Gastroesophageal sphincter (tissue), 4 donors: ENCODE results near the gene CDH26. TPM values are rescaled to one million over a fixed set of nuclear protein-coding genes. Genes with fewer than 3 reads are reported as not detected.
A peak's percentile ranks its signal among the peaks of the same experiment; 100 is the strongest.

Experiments used
- ATAC-seq: fragments of 150-250 bp; one replicate; pipeline ENCODE4 v1.9.1; 2016; ENCODE audit warnings: mild to moderate bottlenecking, moderate library complexity
- H3K27ac ChIP-seq, 4 donors: fragments of 200-600 bp; sonication (generic) in 3 of 4; 1 replicate in 3 of 4; 2 replicates in 1 of 4; pipeline ENCODE4 v1.5.1; 2016 to 2019
- H3K27me3 ChIP-seq: fragments of 200-600 bp; sonication (generic); one replicate; pipeline ENCODE4 v1.5.1; 2019
- H3K36me3 ChIP-seq, 2 donors: fragments of 200-600 bp; sonication (generic); one replicate each; pipeline ENCODE4 v1.5.1; 2019; ENCODE audit warnings: control low read depth in 1 of 2
- H3K4me1 ChIP-seq, 3 donors: fragments of 200-600 bp; sonication (generic); 1 replicate in 2 of 3; 2 replicates in 1 of 3; pipeline ENCODE4 v1.5.1; 2016 to 2019; ENCODE audit warnings: control low read depth in 2 of 3
- H3K4me3 ChIP-seq, 2 donors: fragments of 200-600 bp; sonication (generic); one replicate each; pipeline ENCODE4 v1.5.1; 2019; ENCODE audit warnings: mild to moderate bottlenecking in 1 of 2, moderate library complexity in 1 of 2
- H3K9me3 ChIP-seq, 3 donors: fragments of 200-600 bp; sonication (generic); one replicate each; pipeline ENCODE4 v1.5.1; 2017 to 2019; ENCODE audit warnings: control low read depth in 2 of 3
- CTCF ChIP-seq, 4 experiments: fragments of 200-600 bp in 2 of 4; fragments of 450-650 bp in 2 of 4; sonication (generic) in 1 of 4; IDR thresholded peaks; one replicate each; pipeline ENCODE4 v1.5.1; 2017 to 2019; ENCODE audit warnings: antibody characterized with exemption in 4 of 4, mild to moderate bottlenecking in 2 of 4, moderate library complexity in 2 of 4
- EP300 ChIP-seq: sonication (generic); formaldehyde crosslinking; IDR thresholded peaks from one replicate; pipeline ENCODE4 v1.6.1; 2017; ENCODE audit warnings: antibody characterized with exemption, mild to moderate bottlenecking
- POLR2A ChIP-seq, 2 donors: fragments of 450-650 bp; IDR thresholded peaks; one replicate each; pipeline ENCODE4 v1.6.1; 2017; ENCODE audit warnings: antibody characterized with exemption in 2 of 2, mild to moderate bottlenecking in 2 of 2, moderate library complexity in 1 of 2
- POLR2AphosphoS5 ChIP-seq: sonication (generic); formaldehyde crosslinking; IDR thresholded peaks from one replicate; pipeline ENCODE4 v1.6.1; 2017; ENCODE audit warnings: antibody characterized with exemption
- WGBS, 2 donors: methylation state at CpG; one replicate each; pipeline ENCODE4 v1.1.5; 2018; ENCODE audit warnings: low coverage in 1 of 2; 5-methylcytosine and 5-hydroxymethylcytosine counted together
- total RNA-seq, 4 donors: library from RNA; depleted of rRNA; stranded (reverse); fragments of >200 nt; gene quantifications; one replicate each; pipeline ENCODE4 v1.1.0, GENCODE V29; 2016

Gene CDH26
- total RNA-seq, 4 donors from 2014 or later: 0.39 to 1.1 (median 0.78) TPM

- ATAC-seq: no peak
- no peak overlapping the region for H3K27ac ChIP-seq
- no peak for TF ChIP-seq POLR2A (IDR thresholded peaks at IDR 0.05)
- no peak for TF ChIP-seq EP300
- no peak for TF ChIP-seq CTCF (IDR thresholded peaks at IDR 0.05)
- no peak for TF ChIP-seq POLR2AphosphoS5
- H3K9me3 ChIP-seq: no peaks in the 10 kb centered on the region
- H3K4me1 ChIP-seq: no peaks in the 10 kb centered on the region
- WGBS, 2 donors: no CpG with 5 or more reads among the region's 3 CpGs
- no peaks in the 10 kb centered on the region for H3K27me3 ChIP-seq
- peaks cover 0 to 17% of the 10 kb centered on the region in 2 donors for H3K36me3 ChIP-seq
- no peak overlapping the region for H3K4me3 ChIP-seq
Observed at GRCh38 chr20:59985864-59986263, 27.6 kb downstream of the CDH26 start.

- 83 to 86% methylated on average over 7 of the region's 7 CpGs for WGBS, 2 donors
- TF ChIP-seq POLR2AphosphoS5 (no peak), EP300 (no peak), POLR2A (IDR thresholded peaks at IDR 0.05) (no peak), CTCF (IDR thresholded peaks at IDR 0.05) (no peak)
- H3K27me3 ChIP-seq: no peaks in the 10 kb centered on the region
- no peak overlapping the region for H3K27ac ChIP-seq
- no peak overlapping the region for H3K4me3 ChIP-seq
- H3K36me3 ChIP-seq: peaks cover 0 to 17% of the 10 kb centered on the region in 2 donors
- H3K9me3 ChIP-seq: no peaks in the 10 kb centered on the region
- H3K4me1 ChIP-seq: no peaks in the 10 kb centered on the region
- no peak for ATAC-seq
Observed at GRCh38 chr20:59987135-59987534, 28.9 kb downstream of the CDH26 start.

- 55 to 61% methylated on average over 4 to 5 of the region's 5 CpGs for WGBS, 2 donors
- no peak for TF ChIP-seq CTCF (IDR thresholded peaks at IDR 0.05)
- no peak for TF ChIP-seq POLR2A (IDR thresholded peaks at IDR 0.05)
- no peak for TF ChIP-seq POLR2AphosphoS5
- no peak for TF ChIP-seq EP300
- H3K36me3 ChIP-seq: peaks cover 0 to 17% of the 10 kb centered on the region in 2 donors
Observed at GRCh38 chr20:59988141-59988540, 29.9 kb downstream of the CDH26 start.

DNA sequence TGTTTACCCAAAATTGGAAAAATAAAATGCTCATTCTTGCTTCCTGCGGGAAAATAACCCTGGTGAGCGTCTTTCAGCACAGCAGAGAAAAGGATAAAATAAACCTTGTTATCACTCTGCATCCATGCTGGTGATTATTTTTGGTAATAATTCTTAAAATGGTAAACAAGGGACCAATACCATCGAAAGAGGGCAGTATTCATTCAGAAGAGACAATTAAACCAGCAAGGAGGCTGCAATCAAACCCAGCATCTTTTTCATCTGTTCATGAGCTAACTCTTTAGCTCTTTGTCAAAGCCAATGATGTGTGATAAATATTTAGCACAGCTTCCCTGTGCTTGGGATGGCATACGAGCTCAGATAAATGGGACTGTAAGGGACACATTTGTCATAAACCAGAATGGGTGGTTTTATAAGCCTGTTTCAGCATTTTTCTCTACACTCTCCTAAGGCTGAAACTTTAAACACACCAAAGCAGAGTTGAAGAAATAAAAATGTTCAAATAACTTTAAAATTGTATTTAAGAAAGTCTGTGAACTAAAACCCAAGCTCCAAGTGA, 34.4 kb downstream of the CDH26 start:
- no peak overlapping the region for H3K4me3 ChIP-seq
- TF ChIP-seq CTCF (IDR thresholded peaks at IDR 0.05) (no peak), POLR2AphosphoS5 (no peak), POLR2A (IDR thresholded peaks at IDR 0.05) (no peak), EP300 (no peak)
- peaks cover 0 to 7% (median 3%) of the 10 kb centered on the region in 3 donors for H3K4me1 ChIP-seq
- WGBS, 2 donors: 35 to 77% methylated on average over 2 to 4 of the region's 4 CpGs
- H3K36me3 ChIP-seq: peaks cover 0 to 20% of the 10 kb centered on the region in 2 donors
- no peak overlapping the region for H3K27ac ChIP-seq
- H3K9me3 ChIP-seq: no peaks in the 10 kb centered on the region
- ATAC-seq: no peak
- peaks cover 6% of the 10 kb centered on the region for H3K27me3 ChIP-seq

More at GRCh38 chr20:59988141-59988540, 29.9 kb downstream of the CDH26 start:
- H3K27me3 ChIP-seq: no peaks in the 10 kb centered on the region
- no peaks in the 10 kb centered on the region for H3K4me1 ChIP-seq
- no peak overlapping the region for H3K4me3 ChIP-seq
- H3K9me3 ChIP-seq: no peaks in the 10 kb centered on the region
- no peak for ATAC-seq
- H3K27ac ChIP-seq: no peak overlapping the region

GRCh38 chr20:59993736-59994430, 35.7 kb downstream of the CDH26 start:
- 27 to 43% methylated on average over 8 to 15 of the region's 18 CpGs for WGBS, 2 donors
- no peak for ATAC-seq
- H3K27me3 ChIP-seq: peaks cover 6% of the 10 kb centered on the region
- TF ChIP-seq POLR2AphosphoS5: no peak
- no peak for TF ChIP-seq EP300
- TF ChIP-seq CTCF (IDR thresholded peaks at IDR 0.05): no peak
- TF ChIP-seq POLR2A (IDR thresholded peaks at IDR 0.05): no peak
- H3K36me3 ChIP-seq: peaks cover 0 to 15% of the 10 kb centered on the region in 2 donors
- no peaks in the 10 kb centered on the region for H3K9me3 ChIP-seq
- no peak overlapping the region for H3K27ac ChIP-seq
- peak overlapping the region in 1 of 2 donors; percentile 19 for H3K4me3 ChIP-seq
- peaks cover 0 to 7% (median 3%) of the 10 kb centered on the region in 3 donors for H3K4me1 ChIP-seq
